ENCODE measurements around the gene DYSF. TPM values are rescaled to one million over a fixed set of nuclear protein-coding genes. Genes with fewer than 3 reads are reported as not detected.

The DYSF gene
- total RNA-seq, 2 donors from 2014 or later, result 23.0 to 36.6 TPM

GRCh38 chr2:71526141-71526540 lies 72.8 kb downstream of the DYSF start:
- Mint-ChIP-seq H3K36me3 (no peaks in the 10 kb centered on the region), H3K27ac (no peak overlapping the region), H3K4me1 (ENCODE audit: low read depth in 2 of 2) (peaks cover 0 to 4% of the 10 kb centered on the region in 2 donors), H3K27me3 (peaks cover 29 to 38% of the 10 kb centered on the region in 2 donors), H3K9me3 (no peaks in the 10 kb centered on the region), H3K4me3 (no peak overlapping the region)
- no peak for ATAC-seq
- DNase-seq (ENCODE audit: low spot score), result no peak

- Mint-ChIP-seq H3K27me3 (peaks cover 26 to 36% of the 10 kb centered on the region in 2 donors), H3K4me3 (no peak overlapping the region), H3K4me1 (ENCODE audit: low read depth in 2 of 2) (peaks cover 0 to 6% of the 10 kb centered on the region in 2 donors), H3K27ac (no peak overlapping the region), H3K9me3 (no peaks in the 10 kb centered on the region), H3K36me3 (no peaks in the 10 kb centered on the region)
- no peak for ATAC-seq
- no peak for DNase-seq (ENCODE audit: low spot score)
Observed at GRCh38 chr2:71526975-71527374, 73.6 kb downstream of the DYSF start.

- ATAC-seq (peak in 1 of 2 donors; percentile 17), DNase-seq (ENCODE audit: low spot score) (no peak)
- Mint-ChIP-seq H3K27ac (no peak overlapping the region), H3K4me1 (ENCODE audit: low read depth in 2 of 2) (peaks cover 0 to 6% of the 10 kb centered on the region in 2 donors), H3K27me3 (peaks cover 31 to 40% of the 10 kb centered on the region in 2 donors), H3K4me3 (no peak overlapping the region), H3K36me3 (no peaks in the 10 kb centered on the region), H3K9me3 (no peaks in the 10 kb centered on the region)
Observed at GRCh38 chr2:71528131-71528591, 74.8 kb downstream of the DYSF start.

GRCh38 chr2:71528749-71529148 lies 75.4 kb downstream of the DYSF start:
- no peaks in the 10 kb centered on the region for H3K36me3 Mint-ChIP-seq
- H3K9me3 Mint-ChIP-seq, result no peaks in the 10 kb centered on the region
- DNase-seq (ENCODE audit: low spot score) (no peak), ATAC-seq (no peak)
- H3K4me1 Mint-ChIP-seq (ENCODE audit: low read depth in 2 of 2), result peaks cover 0 to 6% of the 10 kb centered on the region in 2 donors
- no peak overlapping the region for H3K27ac Mint-ChIP-seq
- peaks cover 34 to 44% of the 10 kb centered on the region in 2 donors for H3K27me3 Mint-ChIP-seq
- no peak overlapping the region for H3K4me3 Mint-ChIP-seq

- H3K4me1 Mint-ChIP-seq (ENCODE audit: low read depth in 2 of 2), result peaks cover 0 to 6% of the 10 kb centered on the region in 2 donors
- no peak for DNase-seq (ENCODE audit: low spot score)
- H3K36me3 Mint-ChIP-seq, result no peaks in the 10 kb centered on the region
- H3K4me3 Mint-ChIP-seq, result no peak overlapping the region
- H3K27ac Mint-ChIP-seq, result no peak overlapping the region
- peaks cover 32 to 39% of the 10 kb centered on the region in 2 donors for H3K27me3 Mint-ChIP-seq
- ATAC-seq, result no peak
- H3K9me3 Mint-ChIP-seq, result no peaks in the 10 kb centered on the region
Observed at GRCh38 chr2:71530211-71530610, 76.8 kb downstream of the DYSF start.

- Mint-ChIP-seq H3K27me3 (peaks cover 31 to 36% of the 10 kb centered on the region in 2 donors), H3K4me3 (no peak overlapping the region), H3K4me1 (ENCODE audit: low read depth in 2 of 2) (peaks cover 0 to 6% of the 10 kb centered on the region in 2 donors), H3K36me3 (no peaks in the 10 kb centered on the region), H3K27ac (no peak overlapping the region), H3K9me3 (no peaks in the 10 kb centered on the region)
- no peak for ATAC-seq
- no peak for DNase-seq (ENCODE audit: low spot score)
Observed at GRCh38 chr2:71530641-71531332, 77.4 kb downstream of the DYSF start.

- DNase-seq (ENCODE audit: low spot score) (no peak), ATAC-seq (peak in 1 of 2 donors; percentile 10)
- H3K36me3 Mint-ChIP-seq, result no peaks in the 10 kb centered on the region
- no peak overlapping the region for H3K27ac Mint-ChIP-seq
- H3K4me3 Mint-ChIP-seq, result no peak overlapping the region
- H3K9me3 Mint-ChIP-seq, result no peaks in the 10 kb centered on the region
- peaks cover 0 to 6% of the 10 kb centered on the region in 2 donors for H3K4me1 Mint-ChIP-seq (ENCODE audit: low read depth in 2 of 2)
- H3K27me3 Mint-ChIP-seq, result peaks cover 31 to 34% of the 10 kb centered on the region in 2 donors
Observed at GRCh38 chr2:71531522-71532047, 78.2 kb downstream of the DYSF start.

- H3K27me3 Mint-ChIP-seq, result peaks cover 31 to 34% of the 10 kb centered on the region in 2 donors
- peaks cover 0 to 6% of the 10 kb centered on the region in 2 donors for H3K4me1 Mint-ChIP-seq (ENCODE audit: low read depth in 2 of 2)
- H3K9me3 Mint-ChIP-seq, result no peaks in the 10 kb centered on the region
- no peak overlapping the region for H3K27ac Mint-ChIP-seq
- no peak for DNase-seq (ENCODE audit: low spot score)
- H3K4me3 Mint-ChIP-seq, result no peak overlapping the region
- H3K36me3 Mint-ChIP-seq, result no peaks in the 10 kb centered on the region
- ATAC-seq, result no peak
Observed at GRCh38 chr2:71532327-71532726, 79.0 kb downstream of the DYSF start.

GRCh38 chr2:71534201-71534600 lies 80.8 kb downstream of the DYSF start:
- Mint-ChIP-seq H3K4me1 (ENCODE audit: low read depth in 2 of 2) (peaks cover 10 to 12% of the 10 kb centered on the region in 2 donors), H3K27me3 (peaks cover 22% of the 10 kb centered on the region in 2 donors), H3K9me3 (no peaks in the 10 kb centered on the region), H3K27ac (no peak overlapping the region), H3K4me3 (no peak overlapping the region), H3K36me3 (no peaks in the 10 kb centered on the region)
- ATAC-seq, result no peak
- DNase-seq (ENCODE audit: low spot score), result no peak

- H3K27me3 Mint-ChIP-seq, result peaks cover 17 to 20% of the 10 kb centered on the region in 2 donors
- H3K36me3 Mint-ChIP-seq, result no peaks in the 10 kb centered on the region
- no peak for DNase-seq (ENCODE audit: low spot score)
- ATAC-seq, result no peak
- H3K27ac Mint-ChIP-seq, result peak overlapping the region in 1 of 2 donors; percentile 48
- H3K4me1 Mint-ChIP-seq (ENCODE audit: low read depth in 2 of 2), result peaks cover 12% of the 10 kb centered on the region in 2 donors
- H3K4me3 Mint-ChIP-seq, result no peak overlapping the region
- no peaks in the 10 kb centered on the region for H3K9me3 Mint-ChIP-seq
Observed at GRCh38 chr2:71534826-71535225, 81.5 kb downstream of the DYSF start.

- Mint-ChIP-seq H3K9me3 (no peaks in the 10 kb centered on the region), H3K27ac (peak overlapping the region in 1 of 2 donors; percentile 48), H3K4me3 (no peak overlapping the region), H3K36me3 (no peaks in the 10 kb centered on the region), H3K4me1 (ENCODE audit: low read depth in 2 of 2) (peaks cover 12% of the 10 kb centered on the region in 2 donors), H3K27me3 (peaks cover 17 to 20% of the 10 kb centered on the region in 2 donors)
- DNase-seq (ENCODE audit: low spot score) (no peak), ATAC-seq (no peak)
Observed at GRCh38 chr2:71535526-71535925, 82.2 kb downstream of the DYSF start.

GRCh38 chr2:71536226-71536671 lies 82.9 kb downstream of the DYSF start:
- ATAC-seq (no peak), DNase-seq (ENCODE audit: low spot score) (no peak)
- H3K4me1 Mint-ChIP-seq (ENCODE audit: low read depth in 2 of 2), result peaks cover 9 to 12% of the 10 kb centered on the region in 2 donors
- H3K4me3 Mint-ChIP-seq, result no peak overlapping the region
- no peaks in the 10 kb centered on the region for H3K36me3 Mint-ChIP-seq
- no peak overlapping the region for H3K27ac Mint-ChIP-seq
- H3K27me3 Mint-ChIP-seq, result peaks cover 14 to 17% of the 10 kb centered on the region in 2 donors
- no peaks in the 10 kb centered on the region for H3K9me3 Mint-ChIP-seq

- H3K27ac Mint-ChIP-seq, result peak overlapping the region; percentile 62 to 81
- H3K27me3 Mint-ChIP-seq, result peaks cover 3 to 5% of the 10 kb centered on the region in 2 donors
- no peaks in the 10 kb centered on the region for H3K9me3 Mint-ChIP-seq
- ATAC-seq (no peak), DNase-seq (ENCODE audit: low spot score) (no peak)
- H3K36me3 Mint-ChIP-seq, result no peaks in the 10 kb centered on the region
- H3K4me1 Mint-ChIP-seq (ENCODE audit: low read depth in 2 of 2), result peaks cover 6 to 12% of the 10 kb centered on the region in 2 donors
- H3K4me3 Mint-ChIP-seq, result peak overlapping the region; percentile 38
Observed at GRCh38 chr2:71538241-71538640, 84.9 kb downstream of the DYSF start.

GRCh38 chr2:71538656-71539265 lies 85.4 kb downstream of the DYSF start:
- peak; percentile 82 to 92 for ATAC-seq
- peak overlapping the region; percentile 38 for H3K4me3 Mint-ChIP-seq
- no peaks in the 10 kb centered on the region for H3K9me3 Mint-ChIP-seq
- no peaks in the 10 kb centered on the region for H3K36me3 Mint-ChIP-seq
- peak overlapping the region; percentile 62 to 81 for H3K27ac Mint-ChIP-seq
- peaks cover 6 to 12% of the 10 kb centered on the region in 2 donors for H3K4me1 Mint-ChIP-seq (ENCODE audit: low read depth in 2 of 2)
- peak; percentile 52 for DNase-seq (ENCODE audit: low spot score)
- peaks cover 0 to 3% of the 10 kb centered on the region in 2 donors for H3K27me3 Mint-ChIP-seq

All from natural killer cell treated with Interleukin-12 subunit alpha and Interleukin-12 subunit beta and Interleukin-15 and Interleukin-18, amount 100 ng/mL, for 72 hours (primary cell).